NCI-H1048 (cell line): ENCODE results near the gene AMOTL2.

Experiments used
- DNase-seq: peaks from one replicate; lab custom pipeline; 2025; lab: John Stamatoyannopoulos, UW

The AMOTL2 gene

DNA sequence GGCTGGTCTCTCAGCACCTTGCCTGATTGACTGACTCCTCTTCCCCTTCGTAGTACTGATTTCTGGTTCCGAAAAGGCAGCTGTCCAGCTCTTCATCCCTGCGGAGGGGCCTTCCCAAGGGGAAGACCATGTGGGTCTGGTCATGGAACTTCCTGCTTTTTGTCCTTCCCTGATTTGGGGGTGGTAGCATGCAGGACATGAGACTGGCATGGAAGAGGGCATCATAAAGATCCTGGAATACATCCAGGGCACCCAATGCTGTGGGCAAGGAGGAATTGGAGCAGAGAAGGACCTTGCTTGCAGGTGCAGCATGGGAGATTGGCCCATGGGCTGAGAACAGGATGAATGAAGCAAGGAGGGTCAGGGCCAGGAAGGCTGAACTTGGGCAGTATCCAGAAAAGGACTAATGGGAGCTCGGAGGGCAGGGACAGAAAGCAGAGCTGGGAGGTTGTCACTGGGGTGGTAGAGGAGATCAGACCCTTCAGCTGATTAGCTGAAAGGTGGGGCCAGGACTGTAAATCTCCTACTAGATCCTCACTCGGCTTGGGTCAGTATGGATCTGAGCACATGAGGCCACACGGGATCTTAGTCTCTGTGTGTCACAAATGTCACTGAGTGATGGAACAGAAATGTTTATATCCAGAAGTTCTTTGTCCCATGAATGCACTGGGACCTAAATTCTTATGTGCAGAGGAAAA, 59.5 kb downstream of the AMOTL2 start:
- no peak for DNase-seq

DNA sequence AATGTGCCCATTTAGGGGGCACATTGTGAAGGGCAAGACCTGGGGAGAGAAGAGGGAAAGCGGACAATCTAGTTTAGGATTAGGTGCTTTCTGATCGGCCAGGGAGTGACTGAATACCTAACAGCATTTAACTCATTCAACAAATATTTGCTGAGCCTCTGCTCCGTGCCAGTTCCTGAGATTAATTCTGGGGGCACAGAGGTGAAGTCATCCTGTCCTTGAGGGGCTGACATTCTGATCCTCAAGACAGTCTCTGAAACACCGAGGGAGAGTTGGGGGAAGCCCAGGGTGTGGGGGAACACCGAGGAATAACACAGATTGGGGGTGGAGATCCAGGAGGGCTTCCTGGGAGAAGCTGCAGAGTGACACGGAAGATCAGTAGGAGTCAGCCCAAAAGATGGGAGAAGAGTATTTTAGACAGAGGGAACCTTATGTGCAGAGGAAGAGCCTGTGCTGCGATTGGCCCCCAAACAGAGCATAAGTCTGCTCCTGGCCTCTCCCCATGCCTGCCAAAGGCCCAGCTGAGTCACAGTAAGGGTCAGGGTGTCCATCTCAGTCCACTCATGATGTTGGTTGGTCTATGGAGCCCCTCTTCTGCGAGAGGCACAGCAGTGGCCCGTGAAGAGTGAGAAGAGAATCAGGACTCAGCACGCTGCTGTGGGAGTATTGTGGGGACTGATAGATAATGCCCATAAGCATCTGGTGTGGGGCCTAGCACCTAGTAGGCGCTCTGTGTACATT, 60.2 kb downstream of the AMOTL2 start:
- no peak for DNase-seq

- no peak for DNase-seq
These were observed 61.1 kb downstream of the AMOTL2 start for GRCh38 chr3:134312873-134313846.

GRCh38 chr3:134312072-134312872, 62.0 kb downstream of the AMOTL2 start:
- peak; percentile 23 for DNase-seq

DNA sequence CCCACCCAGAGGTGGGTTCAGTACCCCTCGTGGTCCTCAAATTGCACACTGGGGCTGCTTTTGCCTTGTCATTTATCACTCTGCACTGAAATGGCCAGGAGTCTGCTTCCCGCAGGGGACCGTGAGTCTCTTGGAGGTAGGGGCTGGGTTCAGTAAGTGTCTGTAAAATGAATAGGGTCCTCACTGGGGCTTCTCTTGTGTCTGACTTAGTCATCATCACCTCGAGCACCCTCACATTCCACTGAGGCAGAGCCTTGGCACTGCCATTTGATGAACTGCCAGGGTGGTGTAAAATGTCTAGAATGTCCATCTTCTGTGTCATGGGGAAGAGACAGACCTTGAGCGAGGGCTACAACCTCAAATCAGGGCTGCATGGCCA, 62.6 kb downstream of the AMOTL2 start:
- DNase-seq = no peak

DNA sequence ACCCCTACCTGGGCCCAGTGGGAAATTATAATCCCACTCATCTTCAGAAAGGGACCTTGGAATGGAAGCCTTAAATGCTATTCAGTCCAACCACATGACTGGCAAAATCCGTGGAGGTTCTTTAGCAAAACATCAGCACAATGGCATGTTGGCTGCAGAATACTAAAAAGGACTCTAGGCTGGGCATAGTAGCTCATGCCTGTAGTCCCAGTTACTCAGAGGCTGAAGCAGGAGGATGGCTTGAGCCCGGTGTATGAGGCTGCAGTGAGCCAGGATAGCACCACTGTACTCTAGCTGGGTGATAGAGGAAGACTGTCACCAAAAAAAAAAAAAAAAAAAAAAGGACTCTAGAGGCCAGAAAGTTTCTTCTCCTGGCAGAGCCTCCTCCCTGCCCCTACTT, 63.0 kb downstream of the AMOTL2 start:
- DNase-seq = no peak

- DNase-seq = no peak
These were observed 64.1 kb downstream of the AMOTL2 start for GRCh38 chr3:134309987-134310700.

DNA sequence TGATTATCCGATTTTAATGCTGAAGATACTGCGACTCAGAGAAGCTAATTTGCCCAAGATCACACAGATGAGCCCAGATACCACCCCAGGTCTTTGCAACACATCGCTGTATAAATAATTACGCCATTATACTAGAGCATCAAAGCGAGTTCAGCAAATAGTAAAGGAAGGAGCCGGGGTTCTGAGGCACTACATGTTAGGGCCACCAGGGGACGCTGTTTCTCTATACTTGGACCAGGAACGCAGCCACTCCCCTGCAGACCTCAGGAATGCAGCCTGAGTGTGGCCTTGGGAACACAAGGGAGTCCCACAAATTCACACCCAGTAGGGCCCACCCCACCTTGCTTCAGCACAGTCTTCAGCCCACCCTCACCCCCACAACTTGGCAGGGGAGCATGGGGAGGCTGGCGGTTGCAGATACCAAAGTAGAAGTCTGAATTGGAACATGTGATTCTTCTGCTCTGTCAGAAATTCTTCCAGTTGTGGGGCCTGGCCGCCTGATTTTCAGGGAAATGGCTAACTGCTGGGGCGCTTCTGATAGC, 65.8 kb downstream of the AMOTL2 start:
- DNase-seq = peak; percentile 47

- DNase-seq = no peak
These were observed 66.8 kb downstream of the AMOTL2 start for GRCh38 chr3:134307425-134307824.

DNA sequence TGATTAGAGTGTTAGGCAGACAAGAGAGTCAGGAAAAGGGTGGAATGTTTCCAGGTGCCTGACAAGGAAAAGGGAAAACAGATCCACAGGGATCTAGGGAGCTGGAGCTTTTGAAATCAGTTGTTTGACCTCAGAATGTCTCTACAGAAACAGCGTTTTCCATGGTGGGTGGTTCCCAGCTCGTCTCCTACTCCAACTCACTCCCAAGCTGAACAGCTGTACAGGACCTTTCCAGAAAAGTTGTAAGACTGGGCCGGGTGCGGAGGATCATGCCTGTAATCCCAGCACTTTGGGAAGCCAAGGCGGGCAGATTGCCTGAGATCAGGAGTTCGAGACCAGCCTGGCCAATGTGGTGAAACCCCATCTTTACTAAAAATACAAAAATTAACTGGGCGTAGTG, 67.9 kb downstream of the AMOTL2 start:
- DNase-seq = no peak
